Right cardiac atrium (tissue), 5 donors: ENCODE results near the gene CEP350. TPM values are rescaled to one million over a fixed set of nuclear protein-coding genes. Genes with fewer than 3 reads are reported as not detected.
"Not testable (repeated sequence)": the region's sequence is repeated elsewhere in the genome, so short reads cannot be mapped to it uniquely, and the experiment has no call there.

Experiments
- ATAC-seq, 2 donors: fragments of 200-7000 bp; cut with Tn5 transposase; one replicate each; pipeline versions ENCODE4 v1.8.0 to v1.9.1; 2020; ENCODE audit warnings: moderate library complexity in 2 of 2, mild to moderate bottlenecking in 1 of 2
- DNase-seq, 3 donors: peaks; one replicate each; pipeline ENCODE4 v3.0.0-alpha.2; 2020
- H3K27ac ChIP-seq: one replicate; pipeline ENCODE4 v1.5.1; 2013; ENCODE audit warnings: mild to moderate bottlenecking, low read length, control low read depth, moderate library complexity
- H3K27me3 ChIP-seq: one replicate; pipeline ENCODE4 v1.6.1; 2013; ENCODE audit not compliant: control insufficient read depth, insufficient read depth
- H3K4me1 ChIP-seq: one replicate; pipeline ENCODE4 v1.6.1; 2013; ENCODE audit warnings: low read length; ENCODE audit not compliant: control insufficient read depth, insufficient read depth
- H3K4me3 ChIP-seq: one replicate; pipeline ENCODE4 v1.5.1; 2013; ENCODE audit warnings: low read length, control low read depth
- H3K9me3 ChIP-seq: one replicate; pipeline ENCODE4 v1.6.1; 2013; ENCODE audit warnings: low read length; ENCODE audit not compliant: control insufficient read depth
- WGBS: extraction: QIAGEN DNeasy Blood & Tissue Kit; methylation state at CpG from one replicate; pipeline ENCODE4 v1.1.7; 2013; 5-methylcytosine and 5-hydroxymethylcytosine counted together
- intact Hi-C, 4 donors: fragments of 100-400 bp; cut with DNase I; formaldehyde crosslinking; loops; one replicate each; pipeline versions ENCODE4 v1.11.0 to v1.14.0; 2022 to 2023
- polyA plus RNA-seq: library from polyadenylated mRNA; stranded (reverse); fragments of 200-250 nt; gene quantifications from one replicate; pipeline ENCODE4 v1.2.3, GENCODE V29; 2013
- total RNA-seq, 4 donors: library from RNA; stranded (reverse); fragmentation: NEBNext Ultra II Directional; extraction: Animal tissue kit (Norgen Biotek cat#: 25700); gene quantifications; one replicate each; pipeline ENCODE4 v1.2.1, GENCODE V29; 2021
- donor health status: healthy with polysubstance abuse.
- donor health status: DM: no; HTN: yes; CAD: no.
- donor health status: DM: no; HTN: no; CAD: no.
- donor health status: DM: no; HTN: yes; CAD: no; lungs with severe emphysema.
- donor health status: DM: yes; HTN: yes; CAD: no.

The CEP350 gene
- total and polyA plus RNA-seq, 5 donors, result 6.8 to 40.3 (median 35.1) TPM

DNA sequence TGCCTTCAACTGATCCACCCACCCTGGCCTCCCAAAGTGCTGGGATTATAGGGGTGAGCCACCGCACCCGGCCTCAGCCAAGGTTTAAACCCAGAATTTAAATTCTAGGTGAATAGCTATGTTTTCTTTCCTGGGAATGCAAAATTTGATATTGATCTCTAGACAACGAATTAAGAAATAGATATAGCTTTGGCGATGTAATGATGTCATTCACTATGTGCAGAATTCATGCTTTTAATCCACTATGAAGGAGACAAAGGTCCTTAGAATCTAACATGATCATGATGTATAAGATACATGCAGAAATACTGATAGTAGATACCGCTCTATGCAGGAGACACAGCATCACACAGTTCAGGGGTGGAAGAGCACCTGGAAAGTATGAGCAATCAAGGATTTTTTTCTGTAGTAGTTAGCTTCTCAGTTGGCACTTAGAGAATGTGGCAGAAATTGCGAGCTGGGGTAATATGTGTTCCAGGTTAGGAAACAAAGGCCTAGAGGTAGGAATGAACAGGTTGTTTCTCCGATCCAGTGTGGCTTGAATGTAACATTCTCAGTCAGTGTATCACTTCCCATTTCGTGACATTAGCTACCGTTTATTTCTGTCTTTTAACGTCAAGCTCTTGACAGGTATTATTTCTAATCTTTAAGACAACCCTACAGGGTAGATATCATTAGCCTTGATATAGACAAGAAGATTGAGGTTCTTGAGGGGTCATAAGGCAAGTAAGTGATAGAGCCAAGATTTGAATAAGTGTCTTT, 3.0 kb upstream of the CEP350 start:
- ATAC-seq, result no peak
- Histone ChIP-seq H3K4me1 (peaks cover 2% of the 10 kb centered on the region), H3K27me3 (no peaks in the 10 kb centered on the region), H3K9me3 (no peaks in the 10 kb centered on the region), H3K4me3 (no peak overlapping the region), H3K27ac (no peak overlapping the region)
- no peak for DNase-seq
- intact Hi-C loops, result loop anchor here in 1 of 4 donors (10.0 kb wide), 1 partner anchor 67 kb away; the partner anchor contains the start of gene TOR1AIP1
- WGBS, result 86% methylated on average over 10 of the region's 10 CpGs

DNA sequence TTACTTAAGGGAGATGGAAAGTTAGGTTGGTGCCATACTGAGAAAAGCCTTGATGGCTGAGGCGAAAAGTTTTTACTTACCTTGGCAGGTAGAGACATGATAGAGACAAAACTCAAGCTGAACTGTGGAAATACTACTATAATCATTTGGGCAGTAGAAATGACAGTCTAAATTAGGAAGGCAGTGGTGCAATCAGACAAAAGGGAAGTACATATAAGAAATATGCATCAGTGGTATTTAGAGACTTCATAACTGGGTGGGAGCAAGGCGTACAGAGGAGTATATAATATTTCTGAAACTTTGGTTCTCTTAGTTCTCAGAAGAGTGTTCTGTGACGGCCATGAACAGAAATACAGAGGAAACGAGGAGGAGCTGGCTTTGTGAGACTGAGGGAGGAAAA, 2.4 kb upstream of the CEP350 start:
- Histone ChIP-seq H3K27me3 (no peaks in the 10 kb centered on the region), H3K4me3 (no peak overlapping the region), H3K9me3 (no peaks in the 10 kb centered on the region), H3K27ac (no peak overlapping the region), H3K4me1 (peaks cover 2% of the 10 kb centered on the region)
- intact Hi-C loops, result loop anchor here in 1 of 4 donors (10.0 kb wide), 1 partner anchor 67 kb away; the partner anchor contains the start of gene TOR1AIP1
- ATAC-seq (no peak), DNase-seq (no peak)
- 76% methylated on average over 4 of the region's 4 CpGs for WGBS

- ATAC-seq, result peak; percentile 4 to 10
- Histone ChIP-seq H3K27ac (peak overlapping the region; percentile 90), H3K27me3 (no peaks in the 10 kb centered on the region), H3K9me3 (no peaks in the 10 kb centered on the region), H3K4me3 (peak overlapping the region; percentile 53), H3K4me1 (peaks cover 2% of the 10 kb centered on the region)
- DNase-seq, result peak in 1 of 3 donors; percentile 50
- WGBS, result 1% methylated on average over 19 of the region's 19 CpGs
- intact Hi-C loops, result loop anchor here in 1 of 4 donors (10.0 kb wide), 1 partner anchor 69 kb away; the partner anchor contains the start of gene TOR1AIP1
Observed at GRCh38 chr1:179953974-179954492, 577 bp upstream of the CEP350 start.

DNA sequence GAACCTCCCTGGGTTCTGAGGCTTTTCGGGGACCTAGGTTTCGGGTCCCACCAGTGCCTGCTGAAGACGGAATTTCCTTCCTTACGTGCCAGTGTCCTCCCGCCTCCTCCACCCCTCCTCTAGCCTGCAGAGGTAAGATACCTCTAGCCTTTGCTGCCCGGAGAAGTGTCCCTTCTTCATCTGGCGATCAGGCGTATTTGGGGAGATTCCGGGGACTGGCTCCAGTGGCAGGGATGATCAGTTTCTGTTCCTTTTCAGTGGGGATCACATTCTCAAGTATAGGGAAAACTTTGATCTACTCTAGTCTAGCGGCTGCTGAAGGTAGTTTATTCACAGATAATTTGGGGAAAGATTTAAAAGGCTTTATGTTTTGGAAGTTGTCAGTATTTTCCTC, 674 bp downstream of the CEP350 start:
- Histone ChIP-seq H3K4me3 (peak overlapping the region; percentile 53), H3K27me3 (no peaks in the 10 kb centered on the region), H3K4me1 (peaks cover 2% of the 10 kb centered on the region), H3K27ac (peak overlapping the region; percentile 66), H3K9me3 (no peaks in the 10 kb centered on the region)
- intact Hi-C loops, result loop anchor here in 1 of 4 donors (10.0 kb wide), 1 partner anchor 70 kb away; the partner anchor contains the start of gene TOR1AIP1
- under 1% methylated on average over 10 of the region's 10 CpGs for WGBS
- no peak for DNase-seq
- no peak for ATAC-seq

- DNase-seq (no peak), ATAC-seq (no peak)
- Histone ChIP-seq H3K4me3 (peak overlapping the region; percentile 53), H3K4me1 (peaks cover 2% of the 10 kb centered on the region), H3K27me3 (no peaks in the 10 kb centered on the region), H3K9me3 (no peaks in the 10 kb centered on the region), H3K27ac (no peak overlapping the region)
- intact Hi-C loops, result loop anchor here in 1 of 4 donors (10.0 kb wide), 1 partner anchor 71 kb away; the partner anchor contains the start of gene TOR1AIP1
- WGBS, result under 1% methylated on average over 3 of the region's 3 CpGs
Observed at GRCh38 chr1:179955731-179956130, 1.1 kb downstream of the CEP350 start.

- DNase-seq (no peak), ATAC-seq (no peak)
- H3K9me3 ChIP-seq, result no peaks in the 10 kb centered on the region
- H3K4me1 ChIP-seq, result peaks cover 2% of the 10 kb centered on the region
- no peak overlapping the region for H3K4me3 ChIP-seq
- H3K27me3 ChIP-seq, result no peaks in the 10 kb centered on the region
- intact Hi-C loops, result loop anchor here in 1 of 4 donors (10.0 kb wide), 1 partner anchor 74 kb away; the partner anchor contains the start of gene TOR1AIP1
- WGBS, result 68% methylated on average over 3 of the region's 3 CpGs
- H3K27ac ChIP-seq, result no peak overlapping the region
Observed at GRCh38 chr1:179958359-179958758, 3.7 kb downstream of the CEP350 start.

DNA sequence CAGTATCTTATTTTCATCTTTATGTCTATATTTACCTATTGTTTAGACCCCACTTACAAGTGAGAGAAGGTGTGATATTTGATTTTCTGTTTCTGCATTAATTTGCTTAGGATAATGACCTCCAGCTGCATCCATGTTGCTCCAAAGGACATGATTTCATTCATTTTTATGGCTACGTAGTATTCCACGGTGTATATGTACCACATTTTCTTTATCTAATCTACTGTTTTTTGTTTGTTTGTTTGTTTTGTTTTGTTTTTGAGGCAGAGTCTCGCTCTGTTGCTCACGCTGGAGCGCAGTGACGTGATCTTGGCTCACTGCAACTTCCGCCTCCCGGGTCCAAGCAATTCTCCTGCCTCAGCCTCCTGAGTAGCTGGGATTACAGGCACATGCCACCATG, 7.6 kb downstream of the CEP350 start:
- not testable (repeated sequence) for H3K27ac ChIP-seq, H3K27me3 ChIP-seq
- WGBS, result 97% methylated on average over 8 of the region's 8 CpGs

GRCh38 chr1:179966551-179966950, 11.9 kb downstream of the CEP350 start:
- no peaks in the 10 kb centered on the region for H3K27me3 ChIP-seq
- H3K4me3 ChIP-seq, result no peak overlapping the region
- DNase-seq, result no peak
- intact Hi-C loops, result no loop called here
- H3K27ac ChIP-seq, result no peak overlapping the region
- no peaks in the 10 kb centered on the region for H3K9me3 ChIP-seq
- peak in 1 of 2 donors; percentile 12 for ATAC-seq
- peaks cover 8% of the 10 kb centered on the region for H3K4me1 ChIP-seq

More for the DNA sequence above, 7.6 kb downstream of the CEP350 start:
- intact Hi-C loops, H3K4me1 ChIP-seq, ATAC-seq, H3K4me3 ChIP-seq, DNase-seq, H3K9me3 ChIP-seq: not testable (repeated sequence)

DNA sequence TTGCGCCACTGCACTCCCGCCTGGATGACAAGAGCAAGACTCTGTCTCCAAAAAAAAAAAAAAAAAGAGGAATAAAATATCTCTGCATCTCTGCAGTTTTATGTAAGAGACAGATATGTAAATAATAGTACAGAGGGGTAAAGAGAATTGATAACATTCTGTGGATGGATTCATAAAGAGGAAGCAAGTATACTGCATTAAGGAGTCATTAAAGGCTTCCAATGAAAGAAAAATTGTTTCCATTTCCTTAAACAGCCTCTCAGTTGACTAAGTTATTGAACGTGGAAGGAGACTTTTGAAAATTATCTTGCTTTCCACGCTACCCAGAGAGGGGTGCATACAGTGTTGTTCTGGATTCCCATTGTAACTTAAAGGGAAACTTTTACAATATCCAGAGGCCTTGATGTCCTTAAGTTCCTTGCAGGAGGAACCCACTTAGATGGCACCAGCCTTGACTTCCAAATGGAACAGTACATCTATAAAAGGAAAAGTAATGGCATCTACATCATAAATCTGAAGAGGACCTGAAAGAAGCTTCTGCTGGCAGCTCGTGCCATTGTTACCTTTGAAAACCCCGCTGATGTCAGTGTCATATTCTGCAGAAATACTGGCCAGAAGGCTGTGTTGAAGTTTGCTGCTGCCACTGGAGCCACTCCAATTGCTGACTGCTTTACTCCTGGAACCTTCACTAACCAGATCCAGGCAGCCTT, 13.8 kb downstream of the CEP350 start:
- intact Hi-C loops, result no loop called here

DNA sequence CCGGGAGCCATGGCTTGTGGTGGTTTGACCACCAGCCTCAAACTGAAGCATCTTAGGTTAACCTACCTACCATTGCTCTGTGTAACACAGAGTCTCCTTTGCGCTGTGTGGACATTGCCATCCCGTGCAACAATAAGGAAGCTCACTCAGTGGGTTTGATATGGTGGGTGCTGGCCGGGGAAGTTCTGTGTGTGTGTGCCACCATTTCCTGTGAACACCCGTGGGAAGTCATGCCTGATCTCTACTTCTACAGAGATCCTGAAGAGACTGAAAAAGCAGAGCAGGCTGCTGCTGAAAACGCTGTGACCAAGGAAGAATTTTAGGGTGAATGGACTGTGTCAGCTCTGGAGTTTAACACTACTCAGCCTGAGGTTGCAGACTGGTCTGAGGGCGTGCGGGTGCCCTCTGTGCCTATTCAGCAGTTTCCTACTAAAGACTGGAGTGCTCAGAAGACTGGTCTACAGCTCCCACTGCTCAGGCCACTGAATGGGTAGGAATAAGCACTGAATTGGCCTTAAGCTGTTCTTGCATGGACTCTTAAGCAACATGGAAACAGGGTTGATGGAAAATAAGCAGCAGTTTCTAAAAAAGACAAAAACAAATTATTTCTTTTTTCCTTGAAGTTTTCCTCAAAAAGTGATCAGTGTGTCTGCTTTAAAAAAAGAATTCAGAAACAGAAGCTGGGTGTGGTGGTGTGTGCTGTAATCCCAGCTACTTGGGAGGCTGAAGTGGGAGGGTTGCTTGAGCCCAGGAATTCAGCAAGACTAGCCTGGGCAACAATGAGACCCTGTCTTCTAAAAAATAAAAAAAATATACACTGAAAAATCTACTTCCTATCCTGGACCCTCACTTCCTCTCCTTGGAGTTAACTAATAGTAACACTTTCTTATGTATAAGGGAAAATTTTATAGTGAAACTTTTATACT, 14.6 kb downstream of the CEP350 start:
- DNase-seq (peak in 1 of 3 donors; percentile 44), ATAC-seq (peak; percentile 58 to 82)
- H3K27ac ChIP-seq, result peak overlapping the region; percentile 31
- H3K9me3 ChIP-seq, result no peaks in the 10 kb centered on the region
- 64% methylated on average over 8 of the region's 8 CpGs for WGBS
- H3K4me3 ChIP-seq, result no peak overlapping the region
- H3K4me1 ChIP-seq, result peaks cover 8% of the 10 kb centered on the region
- no peaks in the 10 kb centered on the region for H3K27me3 ChIP-seq
- intact Hi-C loops, result no loop called here

More for the DNA sequence above, 13.8 kb downstream of the CEP350 start:
- Histone ChIP-seq H3K4me1 (peaks cover 8% of the 10 kb centered on the region), H3K4me3 (no peak overlapping the region), H3K9me3 (no peaks in the 10 kb centered on the region), H3K27me3 (no peaks in the 10 kb centered on the region), H3K27ac (peak overlapping the region; percentile 24)
- 92% methylated on average over 6 of the region's 6 CpGs for WGBS
- DNase-seq, result no peak
- no peak for ATAC-seq
